ENCODE measurements around the gene TTLL5. TPM values are rescaled to one million over a fixed set of nuclear protein-coding genes. Genes with fewer than 3 reads are reported as not detected.

Gene TTLL5
- polyA plus RNA-seq, 3 donors, result 29.4 to 36.6 (median 32.7) TPM

GRCh38 chr14:75984674-75985073, 323.6 kb downstream of the TTLL5 start:
- DNase-seq (ENCODE audit: extremely low read depth in 1 of 11, low read depth in 9 of 11, low spot score in 4 of 11), result no peak

GRCh38 chr14:75985618-75986438, 324.8 kb downstream of the TTLL5 start, which contains the start of gene IFT43:
Gene IFT43 (plus strand): TSS chr14:75985763. CDS start chr14:75985787, 24 bp downstream.
- DNase-seq (ENCODE audit: extremely low read depth in 1 of 11, low read depth in 9 of 11, low spot score in 4 of 11), result peak in 9 of 11 donors; percentile 79 to 89 (median 84)

- no peak for DNase-seq (ENCODE audit: extremely low read depth in 1 of 11, low read depth in 9 of 11, low spot score in 4 of 11)
Observed at GRCh38 chr14:75986439-75986765, 325.4 kb downstream of the TTLL5 start.

- no peak for DNase-seq (ENCODE audit: extremely low read depth in 1 of 11, low read depth in 9 of 11, low spot score in 4 of 11)
Observed at GRCh38 chr14:75987201-75987970, 326.3 kb downstream of the TTLL5 start.

GRCh38 chr14:75989134-75989533, 328.1 kb downstream of the TTLL5 start:
- no peak for DNase-seq (ENCODE audit: extremely low read depth in 1 of 11, low read depth in 9 of 11, low spot score in 4 of 11)

- DNase-seq (ENCODE audit: extremely low read depth in 1 of 11, low read depth in 9 of 11, low spot score in 4 of 11), result no peak
Observed at GRCh38 chr14:75990297-75990696, 329.3 kb downstream of the TTLL5 start.

- no peak for DNase-seq (ENCODE audit: extremely low read depth in 1 of 11, low read depth in 9 of 11, low spot score in 4 of 11)
Observed at GRCh38 chr14:75991753-75992152, 330.7 kb downstream of the TTLL5 start.

- no peak for DNase-seq (ENCODE audit: extremely low read depth in 1 of 11, low read depth in 9 of 11, low spot score in 4 of 11)
Observed at GRCh38 chr14:75993567-75994041, 332.6 kb downstream of the TTLL5 start.

GRCh38 chr14:75995372-75996041, 334.5 kb downstream of the TTLL5 start:
- DNase-seq (ENCODE audit: extremely low read depth in 1 of 11, low read depth in 9 of 11, low spot score in 4 of 11), result peak in 1 of 11 donors; percentile 65

GRCh38 chr14:75996488-75996887, 335.4 kb downstream of the TTLL5 start:
- DNase-seq (ENCODE audit: extremely low read depth in 1 of 11, low read depth in 9 of 11, low spot score in 4 of 11), result no peak

- DNase-seq (ENCODE audit: extremely low read depth in 1 of 11, low read depth in 9 of 11, low spot score in 4 of 11), result no peak
Observed at GRCh38 chr14:75999511-76000190, 338.6 kb downstream of the TTLL5 start.

GRCh38 chr14:76002383-76002782, 341.3 kb downstream of the TTLL5 start:
- DNase-seq (ENCODE audit: extremely low read depth in 1 of 11, low read depth in 9 of 11, low spot score in 4 of 11), result no peak

Other genes with a start within 250 kb of the TTLL5 start
- 10 to 100 TPM; 18.3 to 28.0 (median 26.1) TPM for gene JDP2, start 233.2 kb upstream of the TTLL5 start, polyA plus RNA-seq (ENCODE audit: insufficient read length in 3 of 3)
- gene BATF, start 138.8 kb upstream of the TTLL5 start, polyA plus RNA-seq (ENCODE audit: insufficient read length in 3 of 3), result under 1 TPM; 0.40 to 0.43 (median 0.42) TPM
- gene FLVCR2, start 82.6 kb upstream of the TTLL5 start, polyA plus RNA-seq (ENCODE audit: insufficient read length in 3 of 3), result 1 to 10 TPM; 5.9 to 9.4 (median 7.5) TPM
- 10 to 100 TPM; 33.0 to 36.8 (median 35.3) TPM for gene ERG28, start 370 bp upstream of the TTLL5 start, polyA plus RNA-seq (ENCODE audit: insufficient read length in 3 of 3)

All from renal cortex interstitium (tissue), 11 donors.